Mammary epithelial cell (primary cell): ENCODE measurements around the gene HMG20A.

Experiments
- CTCF ChIP-seq, 2 donors: IDR thresholded peaks in 1 of 2; conservative IDR thresholded peaks in 1 of 2; 2 replicates each; pipeline ENCODE4 v1.5.1; 2011 to 2012; ENCODE audit warnings: inconsistent platforms in 2 of 2, low read length in 2 of 2, mild to moderate bottlenecking in 2 of 2, control low read depth in 1 of 2, low read depth in 1 of 2; ENCODE audit not compliant: insufficient read depth in 1 of 2; ENCODE audit errors: extremely low read depth in 1 of 2
- EZH2 ChIP-seq: IDR thresholded peaks from 2 replicates; pipeline ENCODE4 v1.6.1; 2012; ENCODE audit warnings: low read length, inconsistent platforms, borderline replicate concordance

- TF ChIP-seq CTCF (conservative IDR thresholded peaks at IDR 0.05 in 1 of 2, IDR thresholded peaks at IDR 0.05 in 1 of 2; ENCODE audit: extremely low read depth in 1 of 2, insufficient read depth in 1 of 2, low read depth in 1 of 2, low read length in 2 of 2) (no peak), EZH2 (no peak)
Measured at GRCh38 chr15:77515613-77516012, 94.9 kb downstream of the HMG20A start.
